HepG2 (cell line): ENCODE results near the gene CDH1. TPM values are rescaled to one million over a fixed set of nuclear protein-coding genes. Genes with fewer than 3 reads are reported as not detected.
A peak's percentile ranks its signal among the peaks of the same experiment; 100 is the strongest.

ENCODE experiments used
- ATF7-NPFF ChIP-seq: sonication (generic); formaldehyde crosslinking; IDR thresholded peaks from 2 replicates; pipeline ENCODE4 v1.8.1; 2023; ENCODE audit warnings: mild to moderate bottlenecking, low read depth, missing genetic modification reagents, moderate library complexity
- ELF3 ChIP-seq: IDR thresholded peaks from 2 replicates; pipeline ENCODE4 v1.6.1; 2016; ENCODE audit warnings: missing genetic modification reagents, missing compliant biosample characterization
- FOXP4 ChIP-seq: sonication (generic); formaldehyde crosslinking; IDR thresholded peaks from 2 replicates; pipeline ENCODE4 v1.4.0; 2020; ENCODE audit warnings: missing genetic modification reagents
- GFI1 ChIP-seq: sonication (generic); formaldehyde crosslinking; IDR thresholded peaks from 2 replicates; pipeline ENCODE4 v1.5.0; 2020; ENCODE audit warnings: missing genetic modification reagents, mild to moderate bottlenecking, borderline replicate concordance
- KLF11 ChIP-seq: IDR thresholded peaks from 2 replicates; pipeline ENCODE4 v1.6.1; 2016; ENCODE audit warnings: missing compliant biosample characterization
- MAFG ChIP-seq: sonication (generic); formaldehyde crosslinking; IDR thresholded peaks from 2 replicates; pipeline ENCODE4 v1.5.1; 2020; ENCODE audit warnings: mild to moderate bottlenecking, missing genetic modification reagents
- MYPOP ChIP-seq: sonication (generic); formaldehyde crosslinking; IDR thresholded peaks from 2 replicates; pipeline ENCODE4 v1.8.1; 2023; ENCODE audit warnings: mild to moderate bottlenecking, moderate library complexity, missing genetic modification reagents
- NR2F1 ChIP-seq, 2 experiments: fragments of 450-650 bp in 1 of 2; formaldehyde crosslinking in 1 of 2; IDR thresholded peaks; 2 replicates each; pipeline versions ENCODE4 v1.5.0 to v1.6.1; 2016 to 2020; ENCODE audit warnings: mild to moderate bottlenecking in 1 of 2, missing compliant biosample characterization in 1 of 2, missing genetic modification reagents in 1 of 2, moderate library complexity in 1 of 2
- SP1 ChIP-seq, 2 experiments: fragments of 450-650 bp in 1 of 2; sonication (generic) in 1 of 2; formaldehyde crosslinking in 1 of 2; IDR thresholded peaks; 2 replicates each; pipeline versions ENCODE4 v1.4.0 to v1.6.1; 2016 to 2020; ENCODE audit warnings: missing genetic modification reagents in 1 of 2
- ZNF20 ChIP-seq: sonication (generic); formaldehyde crosslinking; IDR thresholded peaks from 2 replicates; pipeline ENCODE4 v1.4.0; 2020; ENCODE audit warnings: mild to moderate bottlenecking, moderate library complexity, missing genetic modification reagents
- ZNF333 ChIP-seq: sonication (generic); formaldehyde crosslinking; IDR thresholded peaks from 2 replicates; pipeline ENCODE4 v1.4.0; 2020; ENCODE audit warnings: mild to moderate bottlenecking, missing genetic modification reagents, borderline replicate concordance
- ZNF350 ChIP-seq: sonication (generic); formaldehyde crosslinking; IDR thresholded peaks from 2 replicates; pipeline ENCODE4 v1.4.0; 2020; ENCODE audit warnings: mild to moderate bottlenecking, low read depth, missing genetic modification reagents, borderline replicate concordance
- ZNF546 ChIP-seq: sonication (generic); formaldehyde crosslinking; conservative IDR thresholded peaks from 2 replicates; pipeline ENCODE4 v1.8.1; 2023; ENCODE audit warnings: mild to moderate bottlenecking, missing genetic modification reagents
- ZNF687 ChIP-seq: sonication (generic); formaldehyde crosslinking; IDR thresholded peaks from 2 replicates; pipeline ENCODE4 v1.5.1; 2020; ENCODE audit warnings: mild to moderate bottlenecking, missing genetic modification reagents, moderate library complexity
- ZNF737 ChIP-seq: sonication (generic); formaldehyde crosslinking; IDR thresholded peaks from 2 replicates; pipeline ENCODE4 v1.5.0; 2020; ENCODE audit warnings: missing genetic modification reagents, mild to moderate bottlenecking, borderline replicate concordance
- ZNF766 ChIP-seq: sonication (generic); formaldehyde crosslinking; IDR thresholded peaks from 2 replicates; pipeline ENCODE4 v1.5.0; 2020; ENCODE audit warnings: missing genetic modification reagents, borderline replicate concordance
- ZNF777 ChIP-seq: sonication (generic); formaldehyde crosslinking; IDR thresholded peaks from 2 replicates; pipeline ENCODE4 v1.4.0; 2020; ENCODE audit warnings: missing genetic modification reagents
- polyA plus RNA-seq, 8 experiments: library from polyadenylated mRNA; depleted of rRNA in 3 of 8; stranded (reverse) in 7 of 8; unstranded in 1 of 8; fragments of >200 nt; fragmentation: Illumina TruSeq in 4 of 8; extraction: Trizol in 4 of 8; gene quantifications; 2 replicates each; pipeline versions ENCODE4 v1.2.1 to v1.2.3, GENCODE V29; 2011 to 2016; ENCODE audit warnings: low read depth in 4 of 8, missing spikeins in 1 of 8, mixed read lengths in 1 of 8; ENCODE audit not compliant: insufficient read depth in 1 of 8
- total RNA-seq, 5 experiments: library from RNA; depleted of rRNA; stranded (reverse); fragments of >200 nt; fragmentation: Illumina TruSeq; extraction: Trizol; gene quantifications; 2 replicates each; pipeline ENCODE4 v1.2.3, GENCODE V29; 2016; ENCODE audit warnings: low read depth in 1 of 5

Gene CDH1
- total and polyA plus RNA-seq, 2 of the 13 experiments (the other 11 are each of a cell fraction or from before 2014, with no cell fraction given): 0.95 to 9.8 TPM

- TF ChIP-seq ZNF687 (CRISPR knock-in tag) (peak; percentile 46), ZNF350 (peak; percentile 79; the same call in 1 of the 2 replicates), FOXP4 (peak; percentile 95), MAFG (no peak), SP1 (IDR thresholded peaks at IDR 0.05) (no peak), SP1 (CRISPR knock-in tag; IDR thresholded peaks at IDR 0.05) (no peak), ZNF777 (0 out of 2 replicates have a peak, but pooled peaks have one; percentile 29), ZNF333 (CRISPR knock-in tag) (0 out of 2 replicates have a peak, but pooled peaks have one; percentile 57), ELF3 (CRISPR knock-in tag) (peak; percentile 90), ATF7-NPFF (CRISPR knock-in tag) (peak; percentile 25; the same call in 1 of the 2 replicates), ZNF546 (CRISPR knock-in tag) (no peak), ZNF737 (no peak), ZNF766 (CRISPR knock-in tag) (0 out of 2 replicates have a peak, but pooled peaks have one; percentile 32), KLF11 (CRISPR knock-in tag) (peak; percentile 17; the same call in 1 of the 2 replicates), NR2F1 (CRISPR knock-in tag; IDR thresholded peaks at IDR 0.05) (peak; percentile 72 to 75), GFI1 (peak; percentile 94), ZNF20 (CRISPR knock-in tag) (no peak), MYPOP (CRISPR knock-in tag) (peak; percentile 89)
Observed at GRCh38 chr16:68792465-68793324, 55.6 kb downstream of the CDH1 start (continued).
